Measurements from ENCODE around the gene CRLF1. TPM values are rescaled to one million over a fixed set of nuclear protein-coding genes. Genes with fewer than 3 reads are reported as not detected.

CRLF1 gene
- polyA plus RNA-seq, 1 experiment = 2.6 TPM

- no peaks in the 10 kb centered on the region for H3K9me3 ChIP-seq (ENCODE audit: control insufficient read depth, insufficient read depth, low read length)
- TF ChIP-seq, protein P1, sequence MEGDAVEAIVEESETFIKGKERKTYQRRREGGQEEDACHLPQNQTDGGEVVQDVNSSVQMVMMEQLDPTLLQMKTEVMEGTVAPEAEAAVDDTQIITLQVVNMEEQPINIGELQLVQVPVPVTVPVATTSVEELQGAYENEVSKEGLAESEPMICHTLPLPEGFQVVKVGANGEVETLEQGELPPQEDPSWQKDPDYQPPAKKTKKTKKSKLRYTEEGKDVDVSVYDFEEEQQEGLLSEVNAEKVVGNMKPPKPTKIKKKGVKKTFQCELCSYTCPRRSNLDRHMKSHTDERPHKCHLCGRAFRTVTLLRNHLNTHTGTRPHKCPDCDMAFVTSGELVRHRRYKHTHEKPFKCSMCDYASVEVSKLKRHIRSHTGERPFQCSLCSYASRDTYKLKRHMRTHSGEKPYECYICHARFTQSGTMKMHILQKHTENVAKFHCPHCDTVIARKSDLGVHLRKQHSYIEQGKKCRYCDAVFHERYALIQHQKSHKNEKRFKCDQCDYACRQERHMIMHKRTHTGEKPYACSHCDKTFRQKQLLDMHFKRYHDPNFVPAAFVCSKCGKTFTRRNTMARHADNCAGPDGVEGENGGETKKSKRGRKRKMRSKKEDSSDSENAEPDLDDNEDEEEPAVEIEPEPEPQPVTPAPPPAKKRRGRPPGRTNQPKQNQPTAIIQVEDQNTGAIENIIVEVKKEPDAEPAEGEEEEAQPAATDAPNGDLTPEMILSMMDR (IDR thresholded peaks at IDR 0.05; ENCODE audit: low read depth, low read length) = no peak
- H3K27ac ChIP-seq (ENCODE audit: low read depth, low read length) = peak overlapping the region; percentile 77
- peak overlapping the region; percentile 82 for H3K4me3 ChIP-seq (ENCODE audit: low read depth, low read length)
- CTCF ChIA-PET = interaction anchor here (0.6 to 3.1 kb wide), 11 partner anchors 14 to 279 kb away, joined by 3 to 38 read pairs (median 5); no protein-coding TSS in a partner anchor
- POLR2A ChIA-PET = interaction anchor here (0.6 to 2.8 kb wide), 3 partner anchors 16 to 378 kb away, joined by 3 to 28 read pairs (median 6); partner anchors contain the start of gene UBA52
- no peaks in the 10 kb centered on the region for H3K27me3 ChIP-seq (ENCODE audit: control insufficient read depth, insufficient read depth, low read length)
- DNase-seq (ENCODE audit: low read depth, low spot score) = no peak
Measured at GRCh38 chr19:18587962-18588610, 18.5 kb downstream of the CRLF1 start.

DNA sequence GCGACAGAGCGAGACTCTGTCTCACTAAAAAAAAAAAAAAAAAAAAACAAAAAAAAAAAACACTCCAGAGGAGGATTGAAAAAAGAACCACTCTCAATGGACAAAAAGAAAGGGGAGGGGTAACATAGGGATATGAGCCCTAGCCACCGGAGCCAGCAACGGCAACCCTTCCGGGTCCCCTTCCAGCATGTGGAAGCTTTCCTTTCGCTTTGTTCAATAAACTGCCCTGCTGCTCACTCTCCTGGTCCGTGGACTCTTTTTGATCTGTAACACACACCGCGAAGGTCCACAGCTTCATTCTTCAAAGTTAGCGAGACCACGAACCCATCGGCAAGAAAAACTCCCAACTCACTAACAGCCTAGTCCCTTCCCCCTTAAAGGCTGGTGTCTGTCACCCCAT is 19.0 kb downstream of the CRLF1 start:
- no peak overlapping the region for H3K27ac ChIP-seq (ENCODE audit: low read depth, low read length)
- TF ChIP-seq, protein P1 (IDR thresholded peaks at IDR 0.05; ENCODE audit: low read depth, low read length) = no peak
- no peaks in the 10 kb centered on the region for H3K9me3 ChIP-seq (ENCODE audit: control insufficient read depth, insufficient read depth, low read length)
- CTCF ChIA-PET = interaction anchor here (0.6 to 3.1 kb wide), 5 partner anchors 29 to 279 kb away, joined by 3 to 38 read pairs (median 6); no protein-coding TSS in a partner anchor
- H3K27me3 ChIP-seq (ENCODE audit: control insufficient read depth, insufficient read depth, low read length) = peaks cover 1% of the 10 kb centered on the region
- POLR2A ChIA-PET = interaction anchor here (2.8 kb wide), 1 partner anchor 15 kb away, joined by 28 read pairs; the partner anchor contains the start of gene UBA52
- no peak for DNase-seq (ENCODE audit: low read depth, low spot score)
- H3K4me3 ChIP-seq (ENCODE audit: low read depth, low read length) = no peak overlapping the region

- Histone ChIP-seq H3K27ac (ENCODE audit: low read depth, low read length) (no peak overlapping the region), H3K4me3 (ENCODE audit: low read depth, low read length) (no peak overlapping the region), H3K9me3 (ENCODE audit: control insufficient read depth, insufficient read depth, low read length) (no peaks in the 10 kb centered on the region), H3K27me3 (ENCODE audit: control insufficient read depth, insufficient read depth, low read length) (peaks cover 3% of the 10 kb centered on the region)
- CTCF ChIA-PET = interaction anchor here (1.2 to 2.2 kb wide), 3 partner anchors 8 to 261 kb away, joined by 3 to 7 read pairs (median 4); no protein-coding TSS in a partner anchor
- TF ChIP-seq, protein P1 (IDR thresholded peaks at IDR 0.05; ENCODE audit: low read depth, low read length) = peak; percentile 13; the same call in 1 of the 2 replicates
- POLR2A ChIA-PET = interaction anchor here (1.1 kb wide), 1 partner anchor 15 kb away, joined by 3 read pairs; the partner anchor contains the start of gene UBA52
- DNase-seq (ENCODE audit: low read depth, low spot score) = no peak
Measured at GRCh38 chr19:18586306-18586705, 20.3 kb downstream of the CRLF1 start.

GRCh38 chr19:18580311-18580710 is 26.3 kb downstream of the CRLF1 start:
- TF ChIP-seq, protein P1 (IDR thresholded peaks at IDR 0.05; ENCODE audit: low read depth, low read length) = no peak
- H3K27ac ChIP-seq (ENCODE audit: low read depth, low read length) = no peak overlapping the region
- DNase-seq (ENCODE audit: low read depth, low spot score) = no peak
- H3K27me3 ChIP-seq (ENCODE audit: control insufficient read depth, insufficient read depth, low read length) = peaks cover 3% of the 10 kb centered on the region
- CTCF ChIA-PET = interaction anchor here (1.0 kb wide), 1 partner anchor 14 kb away, joined by 4 read pairs; no protein-coding TSS in a partner anchor
- H3K9me3 ChIP-seq (ENCODE audit: control insufficient read depth, insufficient read depth, low read length) = no peaks in the 10 kb centered on the region
- no peak overlapping the region for H3K4me3 ChIP-seq (ENCODE audit: low read depth, low read length)
- POLR2A ChIA-PET = interaction anchor here (0.7 kb wide), 1 partner anchor 23 kb away, joined by 3 read pairs; the partner anchor contains the start of gene KXD1

DNA sequence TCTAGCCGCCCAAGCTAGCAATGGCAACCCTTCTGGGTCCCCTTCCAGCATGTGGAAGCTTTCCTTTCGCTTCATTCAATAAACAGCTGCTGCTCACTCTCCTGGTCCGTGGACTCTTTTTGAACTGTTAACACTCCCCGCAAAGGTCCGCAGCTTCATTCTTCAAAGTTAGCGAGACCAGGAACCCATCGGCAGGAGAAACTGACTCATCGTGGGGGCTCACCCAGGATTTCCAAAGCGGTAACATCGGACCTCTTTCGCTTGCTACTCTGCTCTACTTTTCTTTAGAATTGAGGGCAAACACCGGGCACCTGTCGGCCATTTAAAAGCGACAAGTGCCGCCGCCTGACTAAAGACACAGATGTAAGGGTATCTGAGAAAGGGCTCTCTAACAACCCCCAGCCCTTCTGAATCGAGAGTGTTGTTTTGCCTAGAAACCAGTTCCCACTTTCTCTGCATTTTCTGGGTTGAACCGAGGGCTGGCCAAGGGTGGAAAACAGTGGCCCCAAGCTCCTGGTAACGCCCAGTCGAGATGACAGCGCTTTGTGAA is 29.2 kb downstream of the CRLF1 start:
- no peak overlapping the region for H3K4me3 ChIP-seq (ENCODE audit: low read depth, low read length)
- POLR2A ChIA-PET = no interaction called here
- DNase-seq (ENCODE audit: low read depth, low spot score) = no peak
- no peak overlapping the region for H3K27ac ChIP-seq (ENCODE audit: low read depth, low read length)
- H3K27me3 ChIP-seq (ENCODE audit: control insufficient read depth, insufficient read depth, low read length) = no peaks in the 10 kb centered on the region
- TF ChIP-seq, protein P1 (IDR thresholded peaks at IDR 0.05; ENCODE audit: low read depth, low read length) = no peak
- H3K9me3 ChIP-seq (ENCODE audit: control insufficient read depth, insufficient read depth, low read length) = no peaks in the 10 kb centered on the region
- CTCF ChIA-PET = no interaction called here
